SJCRH30 (cell line): ENCODE data around the gene NAT10. TPM values are rescaled to one million over a fixed set of nuclear protein-coding genes. Genes with fewer than 3 reads are reported as not detected.
A peak's percentile ranks its signal among the peaks of the same experiment; 100 is the strongest.

ENCODE experiments used
- DNase-seq, 2 experiments: peaks; one replicate each; pipeline ENCODE4 v3.0.0-alpha.2; 2015 to 2020
- H3K27ac ChIP-seq: fragments of 250-450 bp; sonication (Bioruptor Pico); 2 replicates; pipeline ENCODE4 v1.5.1; 2020; ENCODE audit warnings: mild to moderate bottlenecking, moderate library complexity
- H3K27me3 ChIP-seq: fragments of 250-450 bp; sonication (Bioruptor Pico); 2 replicates; pipeline ENCODE4 v1.5.1; 2020; ENCODE audit warnings: mild to moderate bottlenecking, moderate library complexity
- H3K36me3 ChIP-seq: fragments of 250-450 bp; sonication (Bioruptor Pico); 2 replicates; pipeline ENCODE4 v1.5.1; 2020; ENCODE audit warnings: mild to moderate bottlenecking, moderate library complexity
- H3K4me1 ChIP-seq: fragments of 250-450 bp; sonication (Bioruptor Pico); 2 replicates; pipeline ENCODE4 v1.5.1; 2020; ENCODE audit warnings: mild to moderate bottlenecking, moderate library complexity
- H3K4me3 ChIP-seq: fragments of 250-450 bp; sonication (Bioruptor Pico); 2 replicates; pipeline ENCODE4 v1.5.1; 2020; ENCODE audit warnings: mild to moderate bottlenecking, moderate library complexity
- H3K9me3 ChIP-seq: fragments of 250-450 bp; sonication (Bioruptor Pico); replicated peaks from 2 replicates; pipeline ENCODE4 v1.5.1; 2020; ENCODE audit warnings: mild to moderate bottlenecking, moderate library complexity
- total RNA-seq: library from RNA; depleted of rRNA; stranded (reverse); fragments of >200 nt; shearing (Covaris generic); gene quantifications from 2 replicates; pipeline ENCODE4 v1.2.3, GENCODE V29; 2014

The NAT10 gene
- total RNA-seq, 1 experiment from 2014 or later: 50.2 TPM

- H3K36me3 ChIP-seq: no peaks in the 10 kb centered on the region
These were observed 59.7 kb downstream of the NAT10 start for GRCh38 chr11:34165121-34165520.

GRCh38 chr11:34165786-34166555 lies 60.5 kb downstream of the NAT10 start:
- no peaks in the 10 kb centered on the region for H3K9me3 ChIP-seq
- no peak overlapping the region for H3K4me3 ChIP-seq
- no peak overlapping the region for H3K27ac ChIP-seq
- DNase-seq: no peak
- no peaks in the 10 kb centered on the region for H3K27me3 ChIP-seq
- no peaks in the 10 kb centered on the region for H3K4me1 ChIP-seq
- no peaks in the 10 kb centered on the region for H3K36me3 ChIP-seq

More at GRCh38 chr11:34165121-34165520, 59.7 kb downstream of the NAT10 start:
- no peak overlapping the region for H3K27ac ChIP-seq
- H3K27me3 ChIP-seq: no peaks in the 10 kb centered on the region
- no peak for DNase-seq
- H3K4me1 ChIP-seq: no peaks in the 10 kb centered on the region
- H3K9me3 ChIP-seq: no peaks in the 10 kb centered on the region
- H3K4me3 ChIP-seq: no peak overlapping the region

- no peaks in the 10 kb centered on the region for H3K27me3 ChIP-seq
- H3K9me3 ChIP-seq: no peaks in the 10 kb centered on the region
- H3K4me3 ChIP-seq: no peak overlapping the region
- no peaks in the 10 kb centered on the region for H3K36me3 ChIP-seq
- no peaks in the 10 kb centered on the region for H3K4me1 ChIP-seq
- no peak overlapping the region for H3K27ac ChIP-seq
- DNase-seq: no peak
These were observed 61.6 kb downstream of the NAT10 start for GRCh38 chr11:34166806-34167740.

- Histone ChIP-seq H3K4me1 (no peaks in the 10 kb centered on the region), H3K9me3 (no peaks in the 10 kb centered on the region), H3K36me3 (no peaks in the 10 kb centered on the region), H3K27me3 (no peaks in the 10 kb centered on the region), H3K4me3 (no peak overlapping the region), H3K27ac (no peak overlapping the region)
- no peak for DNase-seq
These were observed 62.5 kb downstream of the NAT10 start for GRCh38 chr11:34167961-34168360.

GRCh38 chr11:34168642-34169420 lies 63.4 kb downstream of the NAT10 start:
- Histone ChIP-seq H3K36me3 (no peaks in the 10 kb centered on the region), H3K9me3 (no peaks in the 10 kb centered on the region), H3K27ac (no peak overlapping the region), H3K4me3 (no peak overlapping the region), H3K27me3 (no peaks in the 10 kb centered on the region), H3K4me1 (no peaks in the 10 kb centered on the region)
- DNase-seq: no peak

- Histone ChIP-seq H3K36me3 (no peaks in the 10 kb centered on the region), H3K4me1 (peaks cover under 1% of the 10 kb centered on the region; the same call in 1 of the 2 replicates), H3K27me3 (no peaks in the 10 kb centered on the region), H3K4me3 (no peak overlapping the region), H3K9me3 (no peaks in the 10 kb centered on the region), H3K27ac (no peak overlapping the region)
- no peak for DNase-seq
These were observed 64.3 kb downstream of the NAT10 start for GRCh38 chr11:34169686-34170085.

- H3K9me3 ChIP-seq: no peaks in the 10 kb centered on the region
- H3K27ac ChIP-seq: no peak overlapping the region
- no peaks in the 10 kb centered on the region for H3K27me3 ChIP-seq
- no peaks in the 10 kb centered on the region for H3K36me3 ChIP-seq
- H3K4me3 ChIP-seq: no peak overlapping the region
- DNase-seq: no peak
- peaks cover 11% of the 10 kb centered on the region for H3K4me1 ChIP-seq
These were observed 67.6 kb downstream of the NAT10 start for GRCh38 chr11:34173050-34173449.

GRCh38 chr11:34174412-34175041 lies 69.1 kb downstream of the NAT10 start:
- peak overlapping the region; percentile 8 for H3K4me3 ChIP-seq
- H3K36me3 ChIP-seq: no peaks in the 10 kb centered on the region

GRCh38 chr11:34175284-34176019 lies 70.0 kb downstream of the NAT10 start:
- H3K4me3 ChIP-seq: no peak overlapping the region
- DNase-seq: no peak
- H3K36me3 ChIP-seq: no peaks in the 10 kb centered on the region
- no peaks in the 10 kb centered on the region for H3K27me3 ChIP-seq
- H3K9me3 ChIP-seq: no peaks in the 10 kb centered on the region
- peaks cover 11% of the 10 kb centered on the region for H3K4me1 ChIP-seq
- no peak overlapping the region for H3K27ac ChIP-seq

More at GRCh38 chr11:34174412-34175041, 69.1 kb downstream of the NAT10 start:
- Histone ChIP-seq H3K27ac (no peak overlapping the region), H3K27me3 (no peaks in the 10 kb centered on the region), H3K9me3 (no peaks in the 10 kb centered on the region), H3K4me1 (peaks cover 11% of the 10 kb centered on the region)
- peak; percentile 75 to 83 for DNase-seq

GRCh38 chr11:34176751-34177209 lies 71.4 kb downstream of the NAT10 start:
- H3K4me1 ChIP-seq: peaks cover 11% of the 10 kb centered on the region
- H3K27me3 ChIP-seq: no peaks in the 10 kb centered on the region
- no peaks in the 10 kb centered on the region for H3K9me3 ChIP-seq
- peak in 1 of 2 experiments; percentile 27 for DNase-seq
- H3K36me3 ChIP-seq: no peaks in the 10 kb centered on the region
- no peak overlapping the region for H3K4me3 ChIP-seq
- no peak overlapping the region for H3K27ac ChIP-seq

GRCh38 chr11:34178209-34178821 lies 72.9 kb downstream of the NAT10 start:
- H3K4me1 ChIP-seq: peaks cover 11% of the 10 kb centered on the region
- DNase-seq: no peak
- no peaks in the 10 kb centered on the region for H3K36me3 ChIP-seq

GRCh38 chr11:34179026-34179675 lies 73.7 kb downstream of the NAT10 start:
- peaks cover 11% of the 10 kb centered on the region for H3K4me1 ChIP-seq
- H3K9me3 ChIP-seq: no peaks in the 10 kb centered on the region
- DNase-seq: no peak
- H3K27me3 ChIP-seq: no peaks in the 10 kb centered on the region
- no peak overlapping the region for H3K4me3 ChIP-seq
- H3K36me3 ChIP-seq: no peaks in the 10 kb centered on the region
- H3K27ac ChIP-seq: no peak overlapping the region

More at GRCh38 chr11:34178209-34178821, 72.9 kb downstream of the NAT10 start:
- no peak overlapping the region for H3K27ac ChIP-seq
- no peak overlapping the region for H3K4me3 ChIP-seq
- H3K9me3 ChIP-seq: no peaks in the 10 kb centered on the region
- H3K27me3 ChIP-seq: no peaks in the 10 kb centered on the region
